Upper lobe of right lung (tissue), 1 donor: Measurements from ENCODE around the gene USP49. TPM values are rescaled to one million over a fixed set of nuclear protein-coding genes. Genes with fewer than 3 reads are reported as not detected.

ENCODE experiments used
- ATAC-seq: fragments of 200-7000 bp; cut with Tn5 transposase; one replicate; pipeline ENCODE4 v1.9.1; 2020; ENCODE audit warnings: mild to moderate bottlenecking, moderate library complexity
- DNase-seq: peaks from one replicate; pipeline ENCODE4 v3.0.0-alpha.2; 2020
- H3K27ac ChIP-seq: fragments of 200-600 bp; one replicate; pipeline ENCODE4 v1.8.0; 2022
- H3K27me3 ChIP-seq: fragments of 200-600 bp; one replicate; pipeline ENCODE4 v1.8.0; 2022; ENCODE audit warnings: mild to moderate bottlenecking
- H3K36me3 ChIP-seq: fragments of 200-600 bp; one replicate; pipeline ENCODE4 v1.8.0; 2022
- H3K4me1 ChIP-seq: fragments of 200-600 bp; one replicate; pipeline ENCODE4 v1.8.0; 2022
- H3K4me3 ChIP-seq: fragments of 200-600 bp; one replicate; pipeline ENCODE4 v1.8.0; 2022; ENCODE audit warnings: mild to moderate bottlenecking
- H3K9me3 ChIP-seq: fragments of 200-600 bp; one replicate; pipeline ENCODE4 v1.8.0; 2022
- CTCF ChIP-seq: fragments of 200-600 bp; IDR thresholded peaks from one replicate; pipeline ENCODE4 v1.8.0; 2022; ENCODE audit warnings: antibody characterized with exemption
- intact Hi-C: fragments of 100-400 bp; cut with DNase I; formaldehyde crosslinking; loops from one replicate; pipeline ENCODE4 v1.11.0; 2022
- total RNA-seq: library from RNA; stranded (reverse); fragmentation: NEBNext Ultra II Directional; extraction: Animal tissue kit (Norgen Biotek cat#: 25700); gene quantifications from one replicate; pipeline ENCODE4 v1.2.1, GENCODE V29; 2021
- donor health status: DM: no; HTN: yes; CAD: no; lungs with severe emphysema.

The USP49 gene
- total RNA-seq, 1 donor from 2014 or later, result 2.7 TPM

- DNase-seq, result no peak
- no peaks in the 10 kb centered on the region for H3K9me3 ChIP-seq
- TF ChIP-seq CTCF, result no peak
- no peak for ATAC-seq
- H3K36me3 ChIP-seq, result peaks cover 37% of the 10 kb centered on the region
- H3K4me3 ChIP-seq, result no peak overlapping the region
- intact Hi-C loops, result loop anchor here (5.0 to 10.0 kb wide), 2 partner anchors 145 to 253 kb away; no protein-coding TSS in a partner anchor
- peaks cover 37% of the 10 kb centered on the region for H3K4me1 ChIP-seq
- H3K27ac ChIP-seq, result no peak overlapping the region
- H3K27me3 ChIP-seq, result no peaks in the 10 kb centered on the region
These were observed 105.8 kb downstream of the USP49 start for GRCh38 chr6:41789390-41789724.

- peak; percentile 89 for TF ChIP-seq CTCF
- intact Hi-C loops, result loop anchor here (5.0 to 10.0 kb wide), 2 partner anchors 147 to 255 kb away; no protein-coding TSS in a partner anchor
- DNase-seq (peak; percentile 98), ATAC-seq (peak; percentile 93)
- Histone ChIP-seq H3K27me3 (no peaks in the 10 kb centered on the region), H3K4me1 (peaks cover 48% of the 10 kb centered on the region), H3K36me3 (peaks cover 34% of the 10 kb centered on the region), H3K9me3 (no peaks in the 10 kb centered on the region), H3K27ac (peak within 1 kb of the TSS; percentile 98), H3K4me3 (peak within 1 kb of the TSS; percentile 98)
These were observed 107.8 kb downstream of the USP49 start, which contains the start of gene TOMM6 for GRCh38 chr6:41787219-41787917. Gene TOMM6 (plus strand): TSS chr6:41787694. CDS start chr6:41787698, 4 bp downstream.

- intact Hi-C loops, result loop anchor here (5.0 to 10.0 kb wide), 2 partner anchors 148 to 256 kb away; no protein-coding TSS in a partner anchor
- DNase-seq (peak; percentile 95), ATAC-seq (peak; percentile 93)
- TF ChIP-seq CTCF, result peak; percentile 75
- Histone ChIP-seq H3K4me3 (peak overlapping the region; percentile 98), H3K9me3 (no peaks in the 10 kb centered on the region), H3K36me3 (peaks cover 27% of the 10 kb centered on the region), H3K27me3 (no peaks in the 10 kb centered on the region), H3K27ac (peak overlapping the region; percentile 98), H3K4me1 (peaks cover 53% of the 10 kb centered on the region)
These were observed 108.5 kb downstream of the USP49 start for GRCh38 chr6:41786451-41787218.

GRCh38 chr6:41785689-41786450 is 109.3 kb downstream of the USP49 start:
- Histone ChIP-seq H3K36me3 (peaks cover 19% of the 10 kb centered on the region), H3K4me3 (peak overlapping the region; percentile 98), H3K27ac (peak overlapping the region; percentile 98), H3K27me3 (no peaks in the 10 kb centered on the region), H3K9me3 (no peaks in the 10 kb centered on the region), H3K4me1 (peaks cover 59% of the 10 kb centered on the region)
- no peak for DNase-seq
- ATAC-seq, result no peak
- intact Hi-C loops, result loop anchor here (5.0 to 10.0 kb wide), 2 partner anchors 149 to 256 kb away; no protein-coding TSS in a partner anchor
- no peak for TF ChIP-seq CTCF

- Histone ChIP-seq H3K36me3 (peaks cover 13% of the 10 kb centered on the region), H3K9me3 (no peaks in the 10 kb centered on the region), H3K4me1 (peaks cover 59% of the 10 kb centered on the region), H3K27ac (peak overlapping the region; percentile 36), H3K27me3 (no peaks in the 10 kb centered on the region), H3K4me3 (no peak overlapping the region)
- no peak for TF ChIP-seq CTCF
- intact Hi-C loops, result loop anchor here (5.0 to 10.0 kb wide), 2 partner anchors 150 to 257 kb away; no protein-coding TSS in a partner anchor
- DNase-seq (no peak), ATAC-seq (no peak)
These were observed 109.9 kb downstream of the USP49 start for GRCh38 chr6:41785254-41785653.
